ENCODE data around the gene CCDC15. TPM values are rescaled to one million over a fixed set of nuclear protein-coding genes. Genes with fewer than 3 reads are reported as not detected.

CCDC15 gene
- total and polyA plus RNA-seq, 2 of the 13 experiments (the other 11 are each of a cell fraction or from before 2014, with no cell fraction given), result 2.2 to 4.6 TPM

DNA sequence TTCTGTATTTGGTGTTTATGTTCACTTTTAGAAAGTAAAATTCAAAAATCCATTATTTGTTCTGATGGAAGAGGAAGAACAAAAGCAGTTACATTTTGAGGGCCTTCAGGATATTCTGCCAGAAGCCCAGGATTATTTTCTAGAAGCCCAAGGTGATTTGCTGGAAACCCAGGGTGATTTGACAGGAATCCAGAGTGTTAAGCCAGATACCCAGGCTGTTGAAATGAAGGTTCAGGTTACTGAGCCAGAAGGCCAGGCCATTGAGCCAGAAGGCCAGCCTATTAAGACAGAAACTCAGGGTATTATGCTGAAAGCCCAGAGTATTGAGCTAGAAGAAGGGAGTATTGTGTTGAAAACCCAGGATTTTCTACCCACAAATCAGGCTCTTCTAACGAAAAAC is 33.1 kb downstream of the CCDC15 start:
- Histone ChIP-seq H2AFZ (ENCODE audit: low read length) (no peak overlapping the region), H3K4me1 (ENCODE audit: insufficient read depth, low read length) (no peaks in the 10 kb centered on the region), H3K27me3 (ENCODE audit: control insufficient read depth in 1 of 2, insufficient read depth in 2 of 2, low read length in 2 of 2) (no peaks in the 10 kb centered on the region), H3K9ac (ENCODE audit: insufficient read depth, low read depth, low read length) (no peak overlapping the region), H3K9me3 (ENCODE audit: low read length) (no peaks in the 10 kb centered on the region), H3K4me3 (replicated peaks in 1 of 3; ENCODE audit: insufficient read depth in 1 of 3, low read depth in 2 of 3, low read length in 3 of 3) (no peak overlapping the region), H3K27ac (ENCODE audit: extremely low read length, insufficient read depth, low read length) (no peak overlapping the region), H4K20me1 (ENCODE audit: insufficient read depth, low read length) (no peaks in the 10 kb centered on the region), H3K4me2 (ENCODE audit: low read depth, low read length) (no peak overlapping the region), H3K79me2 (ENCODE audit: insufficient read depth, low read length) (no peaks in the 10 kb centered on the region), H3K36me3 (replicated peaks in 1 of 2; ENCODE audit: control insufficient read depth in 1 of 2, insufficient read depth in 2 of 2, low read length in 2 of 2) (peaks cover 0 to 9% of the 10 kb centered on the region in 2 experiments; a peak in 2 of 5 replicates)
- WGBS (ENCODE audit: low lambda C conversion rate), result 87% methylated on average over 1 of the region's 1 CpG
- intact Hi-C loops (cut with micrococcal nuclease; ENCODE audit: unreplicated experiment) (no loop called here), in situ Hi-C loops (cut with HindIII; ENCODE audit: extremely low pct_ligation_motif_present, low pct_unique_long_range_greater_than_20kb) (no loop called here)
- TF ChIP-seq MBNL3 (CRISPR knock-in tag; conservative IDR thresholded peaks at IDR 0.05), result no peak
- no peak for TF ChIP-seq ZSCAN22 (CRISPR knock-in tag; IDR thresholded peaks at IDR 0.05)
- no peak for TF ChIP-seq ZNF781 (CRISPR knock-in tag; IDR thresholded peaks at IDR 0.05; ENCODE audit: borderline replicate concordance, not compliant biosample characterization)
- TF ChIP-seq ZIK1 (CRISPR knock-in tag; IDR thresholded peaks at IDR 0.05; ENCODE audit: borderline replicate concordance, low read depth), result no peak
- no peak for TF ChIP-seq PCBP1 (IDR thresholded peaks at IDR 0.05; ENCODE audit: borderline replicate concordance, low read depth, low read length)
- TF ChIP-seq ZNF891 (CRISPR knock-in tag; IDR thresholded peaks at IDR 0.05), result no peak
- no peak for TF ChIP-seq SMC3 (IDR thresholded peaks at IDR 0.05; ENCODE audit: low read length)
- no peak for TF ChIP-seq ZNF296 (CRISPR knock-in tag; conservative IDR thresholded peaks at IDR 0.05)
- no peak for TF ChIP-seq ISL2 (CRISPR knock-in tag; IDR thresholded peaks at IDR 0.05)
- no peak for TF ChIP-seq ZNF143 (CRISPR knock-in tag; IDR thresholded peaks at IDR 0.05)
- no peak for TF ChIP-seq KAT2B (IDR thresholded peaks at IDR 0.05; ENCODE audit: borderline replicate concordance, low read depth, low read length)
- TF ChIP-seq HNRNPUL1 (IDR thresholded peaks at IDR 0.05; ENCODE audit: low read depth, low read length), result no peak
- TF ChIP-seq RORA (CRISPR knock-in tag; IDR thresholded peaks at IDR 0.05), result no peak
- no peak for TF ChIP-seq ZNF253 (CRISPR knock-in tag; IDR thresholded peaks at IDR 0.05; ENCODE audit: borderline replicate concordance)
- TF ChIP-seq ZNF546 (CRISPR knock-in tag; conservative IDR thresholded peaks at IDR 0.05), result no peak
- no peak for ATAC-seq
- CTCF ChIA-PET (ENCODE audit: low intra/inter-chr PET ratio, low total read pairs), result no interaction called here
- BruUV-seq (replicated peaks), result no TSS peak
- no peak for FAIRE-seq
- DNase-seq (ENCODE audit: low spot score), result no peak
- POLR2A ChIA-PET, result no interaction called here

Data from HepG2 (cell line).